GM12892 (cell line): ENCODE results near the gene DTD2.

Experiments
- POLR2A ChIP-seq: IDR thresholded peaks from 2 replicates; pipeline ENCODE4 v1.6.1; 2011; ENCODE audit warnings: low read depth, low read length, control low read depth
- POLR2AphosphoS5 ChIP-seq: IDR thresholded peaks from 2 replicates; pipeline ENCODE4 v1.6.1; 2011; ENCODE audit warnings: low read depth, low read length, control low read depth
- TAF1 ChIP-seq: IDR thresholded peaks from 2 replicates; pipeline ENCODE4 v1.6.1; 2011; ENCODE audit warnings: low read depth, mild to moderate bottlenecking, control low read depth, low read length, borderline replicate concordance

DNA sequence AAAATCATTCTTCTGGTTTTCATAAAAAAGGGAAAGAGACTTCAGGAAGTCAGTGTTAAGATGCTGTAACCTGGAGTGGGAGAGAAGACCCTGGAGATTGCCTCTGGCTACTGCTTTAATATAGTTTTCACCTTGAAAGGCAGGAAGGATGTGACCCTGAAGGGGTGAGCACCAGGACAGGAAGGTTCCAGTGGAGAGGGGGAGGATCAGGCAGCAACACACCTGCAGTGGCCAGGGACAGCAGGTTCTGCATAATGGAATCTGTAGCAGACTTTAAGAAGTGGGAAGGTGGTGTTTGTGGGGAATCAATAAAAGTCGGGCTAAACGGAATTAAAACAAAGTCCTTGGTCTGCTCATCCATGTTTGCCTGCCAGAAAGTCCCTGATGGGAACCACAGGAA is 30.6 kb downstream of the DTD2 start:
- TF ChIP-seq POLR2AphosphoS5 (no peak), TAF1 (no peak), POLR2A (no peak)
